Measurements from ENCODE around the gene NSL1.

NSL1 gene

GRCh38 chr1:212685429-212685828 lies 106.1 kb downstream of the NSL1 start:
- no peak for DNase-seq (ENCODE audit: low spot score)

GRCh38 chr1:212684521-212685090 lies 107.0 kb downstream of the NSL1 start:
- DNase-seq (ENCODE audit: low spot score), result no peak

- DNase-seq (ENCODE audit: low spot score), result no peak
These were observed 107.5 kb downstream of the NSL1 start for GRCh38 chr1:212684076-212684475.

- peak; percentile 45 for DNase-seq (ENCODE audit: low spot score)
These were observed 108.2 kb downstream of the NSL1 start for GRCh38 chr1:212683357-212683722.

- DNase-seq (ENCODE audit: low spot score), result no peak
These were observed 110.7 kb downstream of the NSL1 start for GRCh38 chr1:212680680-212681389.

- DNase-seq (ENCODE audit: low spot score), result no peak
These were observed 112.8 kb downstream of the NSL1 start for GRCh38 chr1:212678456-212679410.

- no peak for DNase-seq (ENCODE audit: low spot score)
These were observed 114.0 kb downstream of the NSL1 start for GRCh38 chr1:212677573-212677972.

GRCh38 chr1:212677136-212677535 lies 114.4 kb downstream of the NSL1 start:
- DNase-seq (ENCODE audit: low spot score), result no peak
